ENCODE results near the gene OSGEP. TPM values are rescaled to one million over a fixed set of nuclear protein-coding genes. Genes with fewer than 3 reads are reported as not detected.

Gene OSGEP
- total and polyA plus RNA-seq, 2 of the 13 experiments (the other 11 are each of a cell fraction or from before 2014, with no cell fraction given), result 39.7 to 41.1 TPM

DNA sequence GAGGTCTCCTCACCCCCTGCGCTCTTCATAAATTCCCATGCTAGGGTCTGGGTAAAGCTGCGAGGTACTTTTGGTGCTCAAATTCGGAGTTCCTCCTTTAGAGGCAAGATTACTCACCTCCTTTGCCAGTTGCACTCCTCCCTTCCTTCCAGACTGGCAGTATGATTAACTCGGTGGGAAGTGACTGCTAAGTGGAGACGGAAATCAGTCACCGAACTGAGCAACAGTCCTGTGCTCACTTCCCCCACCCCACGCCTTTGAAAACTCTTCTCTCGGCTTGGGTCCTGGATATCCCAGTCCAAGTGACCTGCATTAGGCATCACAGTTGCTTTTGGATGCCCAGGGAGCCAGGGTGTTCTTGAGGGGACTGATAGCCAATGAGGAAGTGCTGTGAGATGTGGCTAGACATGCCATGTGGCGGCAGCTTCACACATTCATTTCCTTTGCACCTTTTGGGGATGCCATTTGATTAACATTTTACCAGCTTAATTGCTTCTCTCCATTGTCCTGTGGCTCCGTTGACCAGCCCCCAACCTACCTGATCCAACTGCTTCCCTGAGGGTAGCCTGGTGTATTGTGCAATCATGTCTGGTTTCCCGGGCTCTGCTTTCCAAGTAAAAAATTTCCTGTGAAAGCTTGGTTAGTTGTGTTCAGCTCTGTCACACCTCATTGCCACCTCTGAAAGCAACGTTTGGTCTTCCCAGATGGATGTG, 15.4 kb upstream of the OSGEP start (continued):
- TF ChIP-seq, protein P1, sequence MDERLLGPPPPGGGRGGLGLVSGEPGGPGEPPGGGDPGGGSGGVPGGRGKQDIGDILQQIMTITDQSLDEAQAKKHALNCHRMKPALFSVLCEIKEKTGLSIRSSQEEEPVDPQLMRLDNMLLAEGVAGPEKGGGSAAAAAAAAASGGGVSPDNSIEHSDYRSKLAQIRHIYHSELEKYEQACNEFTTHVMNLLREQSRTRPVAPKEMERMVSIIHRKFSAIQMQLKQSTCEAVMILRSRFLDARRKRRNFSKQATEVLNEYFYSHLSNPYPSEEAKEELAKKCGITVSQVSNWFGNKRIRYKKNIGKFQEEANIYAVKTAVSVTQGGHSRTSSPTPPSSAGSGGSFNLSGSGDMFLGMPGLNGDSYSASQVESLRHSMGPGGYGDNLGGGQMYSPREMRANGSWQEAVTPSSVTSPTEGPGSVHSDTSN (CRISPR knock-in tag; IDR thresholded peaks at IDR 0.05), result no peak
- TF ChIP-seq PHF5A (CRISPR knock-in tag; IDR thresholded peaks at IDR 0.05; ENCODE audit: low read depth, unreplicated experiment) (no peak), NFKB2 (CRISPR knock-in tag; IDR thresholded peaks at IDR 0.05; ENCODE audit: borderline replicate concordance) (no peak), ZNF616 (CRISPR knock-in tag; IDR thresholded peaks at IDR 0.05; ENCODE audit: low read depth) (no peak), SMARCE1 (IDR thresholded peaks at IDR 0.05; ENCODE audit: borderline replicate concordance) (no peak), ZNF777 (CRISPR knock-in tag; IDR thresholded peaks at IDR 0.05) (peak; percentile 27; the same call in 1 of the 2 replicates), ZKSCAN5 (CRISPR knock-in tag; IDR thresholded peaks at IDR 0.05) (peak; percentile 79; the same call in 1 of the 2 replicates), ZNF441 (CRISPR knock-in tag; IDR thresholded peaks at IDR 0.05; ENCODE audit: borderline replicate concordance) (no peak; the same call in 1 of the 2 replicates), SRY (CRISPR knock-in tag; IDR thresholded peaks at IDR 0.05) (0 out of 2 replicates have a peak, but pooled peaks have one; percentile 1), CEBPG (CRISPR knock-in tag; IDR thresholded peaks at IDR 0.05) (peak; percentile 97), MAF1 (CRISPR knock-in tag; IDR thresholded peaks at IDR 0.05; ENCODE audit: borderline replicate concordance) (no peak), RBM39 (IDR thresholded peaks at IDR 0.05; ENCODE audit: low read depth, low read length, poor library complexity, severe bottlenecking) (no peak), ZNF10 (CRISPR knock-in tag; IDR thresholded peaks at IDR 0.05; ENCODE audit: borderline replicate concordance, low read depth) (no peak), SRSF4 (IDR thresholded peaks at IDR 0.05; ENCODE audit: low read depth, low read length, poor library complexity, severe bottlenecking) (no peak), ZNF329 (CRISPR knock-in tag; IDR thresholded peaks at IDR 0.05; ENCODE audit: low read depth) (no peak), ZNF260 (CRISPR knock-in tag; IDR thresholded peaks at IDR 0.05; ENCODE audit: borderline replicate concordance, low read depth) (no peak)
- TF ChIP-seq, protein P2, sequence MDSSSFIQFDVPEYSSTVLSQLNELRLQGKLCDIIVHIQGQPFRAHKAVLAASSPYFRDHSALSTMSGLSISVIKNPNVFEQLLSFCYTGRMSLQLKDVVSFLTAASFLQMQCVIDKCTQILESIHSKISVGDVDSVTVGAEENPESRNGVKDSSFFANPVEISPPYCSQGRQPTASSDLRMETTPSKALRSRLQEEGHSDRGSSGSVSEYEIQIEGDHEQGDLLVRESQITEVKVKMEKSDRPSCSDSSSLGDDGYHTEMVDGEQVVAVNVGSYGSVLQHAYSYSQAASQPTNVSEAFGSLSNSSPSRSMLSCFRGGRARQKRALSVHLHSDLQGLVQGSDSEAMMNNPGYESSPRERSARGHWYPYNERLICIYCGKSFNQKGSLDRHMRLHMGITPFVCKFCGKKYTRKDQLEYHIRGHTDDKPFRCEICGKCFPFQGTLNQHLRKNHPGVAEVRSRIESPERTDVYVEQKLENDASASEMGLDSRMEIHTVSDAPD (CRISPR knock-in tag; IDR thresholded peaks at IDR 0.05), result no peak; the same call in 1 of the 2 replicates
- TF ChIP-seq, protein P3, sequence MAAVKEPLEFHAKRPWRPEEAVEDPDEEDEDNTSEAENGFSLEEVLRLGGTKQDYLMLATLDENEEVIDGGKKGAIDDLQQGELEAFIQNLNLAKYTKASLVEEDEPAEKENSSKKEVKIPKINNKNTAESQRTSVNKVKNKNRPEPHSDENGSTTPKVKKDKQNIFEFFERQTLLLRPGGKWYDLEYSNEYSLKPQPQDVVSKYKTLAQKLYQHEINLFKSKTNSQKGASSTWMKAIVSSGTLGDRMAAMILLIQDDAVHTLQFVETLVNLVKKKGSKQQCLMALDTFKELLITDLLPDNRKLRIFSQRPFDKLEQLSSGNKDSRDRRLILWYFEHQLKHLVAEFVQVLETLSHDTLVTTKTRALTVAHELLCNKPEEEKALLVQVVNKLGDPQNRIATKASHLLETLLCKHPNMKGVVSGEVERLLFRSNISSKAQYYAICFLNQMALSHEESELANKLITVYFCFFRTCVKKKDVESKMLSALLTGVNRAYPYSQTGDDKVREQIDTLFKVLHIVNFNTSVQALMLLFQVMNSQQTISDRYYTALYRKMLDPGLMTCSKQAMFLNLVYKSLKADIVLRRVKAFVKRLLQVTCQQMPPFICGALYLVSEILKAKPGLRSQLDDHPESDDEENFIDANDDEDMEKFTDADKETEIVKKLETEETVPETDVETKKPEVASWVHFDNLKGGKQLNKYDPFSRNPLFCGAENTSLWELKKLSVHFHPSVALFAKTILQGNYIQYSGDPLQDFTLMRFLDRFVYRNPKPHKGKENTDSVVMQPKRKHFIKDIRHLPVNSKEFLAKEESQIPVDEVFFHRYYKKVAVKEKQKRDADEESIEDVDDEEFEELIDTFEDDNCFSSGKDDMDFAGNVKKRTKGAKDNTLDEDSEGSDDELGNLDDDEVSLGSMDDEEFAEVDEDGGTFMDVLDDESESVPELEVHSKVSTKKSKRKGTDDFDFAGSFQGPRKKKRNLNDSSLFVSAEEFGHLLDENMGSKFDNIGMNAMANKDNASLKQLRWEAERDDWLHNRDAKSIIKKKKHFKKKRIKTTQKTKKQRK (IDR thresholded peaks at IDR 0.05; ENCODE audit: low read length), result no peak
- TF ChIP-seq, protein P4, sequence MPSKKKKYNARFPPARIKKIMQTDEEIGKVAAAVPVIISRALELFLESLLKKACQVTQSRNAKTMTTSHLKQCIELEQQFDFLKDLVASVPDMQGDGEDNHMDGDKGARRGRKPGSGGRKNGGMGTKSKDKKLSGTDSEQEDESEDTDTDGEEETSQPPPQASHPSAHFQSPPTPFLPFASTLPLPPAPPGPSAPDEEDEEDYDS (CRISPR knock-in tag; IDR thresholded peaks at IDR 0.05), result no peak
